Vagina (tissue), 2 donors: Measurements from ENCODE around the gene HGD.

Source experiments
- POLR2A ChIP-seq, 2 donors: fragments of 450-650 bp; IDR thresholded peaks; one replicate each; pipeline ENCODE4 v1.6.1; 2017; ENCODE audit warnings: antibody characterized with exemption in 2 of 2, mild to moderate bottlenecking in 2 of 2, moderate library complexity in 2 of 2
- TF ChIP-seq, protein P1 (sequence below), 3 experiments: fragments of 450-650 bp in 2 of 3; fragments of 200-600 bp in 1 of 3; sonication (generic) in 1 of 3; IDR thresholded peaks; one replicate each; pipeline ENCODE4 v1.5.1; 2017 to 2019; ENCODE audit warnings: antibody characterized with exemption in 3 of 3, mild to moderate bottlenecking in 2 of 3, moderate library complexity in 2 of 3

DNA sequence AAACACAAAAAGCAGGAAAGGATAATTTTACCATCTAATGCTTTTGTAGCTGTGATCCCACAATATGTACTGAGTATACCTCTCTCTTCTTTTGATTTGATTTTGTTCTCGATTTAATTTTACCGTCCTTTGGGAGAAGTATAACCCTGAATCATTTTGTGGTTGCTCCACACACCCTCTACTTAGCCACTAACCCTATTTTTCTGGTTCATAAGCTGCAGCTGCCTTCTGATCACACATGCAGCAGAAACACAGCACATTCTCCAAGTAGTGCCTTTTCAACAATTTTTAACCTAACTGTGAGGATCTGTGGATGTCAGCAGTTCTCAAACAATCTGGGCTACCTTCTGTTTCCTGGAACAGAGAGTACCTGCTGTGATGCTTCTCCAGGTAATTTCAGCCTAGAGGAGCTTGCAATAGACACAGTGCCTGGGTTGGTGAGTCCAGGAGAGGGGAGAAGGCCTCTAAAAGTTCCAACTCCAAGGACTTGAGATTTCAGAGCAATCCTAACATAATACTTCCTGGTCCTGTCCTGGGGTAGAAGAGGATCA, 40.3 kb downstream of the HGD start:
- no peak for TF ChIP-seq POLR2A (IDR thresholded peaks at IDR 0.05)
- TF ChIP-seq, protein P1, sequence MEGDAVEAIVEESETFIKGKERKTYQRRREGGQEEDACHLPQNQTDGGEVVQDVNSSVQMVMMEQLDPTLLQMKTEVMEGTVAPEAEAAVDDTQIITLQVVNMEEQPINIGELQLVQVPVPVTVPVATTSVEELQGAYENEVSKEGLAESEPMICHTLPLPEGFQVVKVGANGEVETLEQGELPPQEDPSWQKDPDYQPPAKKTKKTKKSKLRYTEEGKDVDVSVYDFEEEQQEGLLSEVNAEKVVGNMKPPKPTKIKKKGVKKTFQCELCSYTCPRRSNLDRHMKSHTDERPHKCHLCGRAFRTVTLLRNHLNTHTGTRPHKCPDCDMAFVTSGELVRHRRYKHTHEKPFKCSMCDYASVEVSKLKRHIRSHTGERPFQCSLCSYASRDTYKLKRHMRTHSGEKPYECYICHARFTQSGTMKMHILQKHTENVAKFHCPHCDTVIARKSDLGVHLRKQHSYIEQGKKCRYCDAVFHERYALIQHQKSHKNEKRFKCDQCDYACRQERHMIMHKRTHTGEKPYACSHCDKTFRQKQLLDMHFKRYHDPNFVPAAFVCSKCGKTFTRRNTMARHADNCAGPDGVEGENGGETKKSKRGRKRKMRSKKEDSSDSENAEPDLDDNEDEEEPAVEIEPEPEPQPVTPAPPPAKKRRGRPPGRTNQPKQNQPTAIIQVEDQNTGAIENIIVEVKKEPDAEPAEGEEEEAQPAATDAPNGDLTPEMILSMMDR (IDR thresholded peaks at IDR 0.05), result no peak
